ENCODE measurements around the gene SYT3.

GRCh38 chr19:50667177-50667758 is 27.6 kb upstream of the SYT3 start:
- TF ChIP-seq, protein P1, sequence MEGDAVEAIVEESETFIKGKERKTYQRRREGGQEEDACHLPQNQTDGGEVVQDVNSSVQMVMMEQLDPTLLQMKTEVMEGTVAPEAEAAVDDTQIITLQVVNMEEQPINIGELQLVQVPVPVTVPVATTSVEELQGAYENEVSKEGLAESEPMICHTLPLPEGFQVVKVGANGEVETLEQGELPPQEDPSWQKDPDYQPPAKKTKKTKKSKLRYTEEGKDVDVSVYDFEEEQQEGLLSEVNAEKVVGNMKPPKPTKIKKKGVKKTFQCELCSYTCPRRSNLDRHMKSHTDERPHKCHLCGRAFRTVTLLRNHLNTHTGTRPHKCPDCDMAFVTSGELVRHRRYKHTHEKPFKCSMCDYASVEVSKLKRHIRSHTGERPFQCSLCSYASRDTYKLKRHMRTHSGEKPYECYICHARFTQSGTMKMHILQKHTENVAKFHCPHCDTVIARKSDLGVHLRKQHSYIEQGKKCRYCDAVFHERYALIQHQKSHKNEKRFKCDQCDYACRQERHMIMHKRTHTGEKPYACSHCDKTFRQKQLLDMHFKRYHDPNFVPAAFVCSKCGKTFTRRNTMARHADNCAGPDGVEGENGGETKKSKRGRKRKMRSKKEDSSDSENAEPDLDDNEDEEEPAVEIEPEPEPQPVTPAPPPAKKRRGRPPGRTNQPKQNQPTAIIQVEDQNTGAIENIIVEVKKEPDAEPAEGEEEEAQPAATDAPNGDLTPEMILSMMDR (IDR thresholded peaks at IDR 0.05) = no peak
- no peak for TF ChIP-seq ZFX (IDR thresholded peaks at IDR 0.05; ENCODE audit: borderline replicate concordance)
